GM21825 (cell line): ENCODE measurements around the gene MAEA.
A peak's percentile ranks its signal among the peaks of the same experiment; 100 is the strongest.

Source experiments
- ATAC-seq: cut with Tn5 transposase; IDR thresholded peaks from one replicate; pipeline ENCODE4 v1.9.1; 2021; ENCODE audit warnings: mild to moderate bottlenecking, moderate library complexity; ENCODE audit not compliant: unreplicated experiment

Gene MAEA

DNA sequence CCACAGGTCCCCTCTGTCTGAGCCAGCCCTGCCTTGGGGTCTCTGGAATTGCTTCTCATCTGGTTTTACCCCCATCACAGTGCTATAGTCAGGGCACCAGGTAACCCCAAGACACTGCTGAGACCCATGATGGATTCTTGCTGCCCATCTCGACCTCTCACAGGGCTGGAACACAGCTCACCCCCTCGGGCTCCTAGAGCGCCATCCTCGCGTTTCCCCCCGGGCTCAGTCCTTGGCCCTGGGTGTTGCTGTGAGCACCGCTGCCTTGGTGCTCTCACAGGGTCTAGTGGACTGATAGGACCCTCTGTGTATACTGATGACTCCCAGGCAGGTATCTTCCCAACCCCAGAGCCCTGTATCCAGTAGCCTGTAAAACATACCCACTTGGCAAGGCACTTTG is 8.8 kb downstream of the MAEA start:
- ATAC-seq, result no peak

DNA sequence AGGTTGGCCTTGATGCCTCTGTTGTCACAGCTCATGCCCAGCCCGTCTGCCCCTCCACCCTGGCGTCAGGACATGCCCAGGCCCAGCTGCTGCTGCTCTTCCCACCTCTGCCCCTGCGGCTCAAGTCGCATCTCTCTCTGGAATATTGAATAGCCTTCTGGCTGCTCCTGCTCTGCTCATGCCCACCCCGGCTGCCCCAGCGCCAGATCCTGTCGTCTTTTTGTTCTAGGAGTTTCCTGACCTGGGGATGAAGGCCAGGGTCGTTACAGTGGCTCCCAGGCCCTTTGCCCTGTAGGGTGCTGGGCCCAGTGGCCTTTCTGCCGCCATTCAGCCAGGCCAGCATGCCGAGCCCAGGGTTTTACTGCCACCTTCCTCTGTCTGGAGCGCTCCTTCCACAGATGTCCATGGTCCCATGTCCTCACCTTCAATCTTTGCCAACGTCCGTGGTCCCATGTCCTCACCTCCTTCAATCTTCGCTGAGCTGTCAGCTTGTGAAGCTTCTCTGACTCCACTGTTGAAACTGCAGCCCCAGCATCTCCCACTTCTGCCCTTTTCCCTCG is 9.7 kb downstream of the MAEA start:
- no peak for ATAC-seq

DNA sequence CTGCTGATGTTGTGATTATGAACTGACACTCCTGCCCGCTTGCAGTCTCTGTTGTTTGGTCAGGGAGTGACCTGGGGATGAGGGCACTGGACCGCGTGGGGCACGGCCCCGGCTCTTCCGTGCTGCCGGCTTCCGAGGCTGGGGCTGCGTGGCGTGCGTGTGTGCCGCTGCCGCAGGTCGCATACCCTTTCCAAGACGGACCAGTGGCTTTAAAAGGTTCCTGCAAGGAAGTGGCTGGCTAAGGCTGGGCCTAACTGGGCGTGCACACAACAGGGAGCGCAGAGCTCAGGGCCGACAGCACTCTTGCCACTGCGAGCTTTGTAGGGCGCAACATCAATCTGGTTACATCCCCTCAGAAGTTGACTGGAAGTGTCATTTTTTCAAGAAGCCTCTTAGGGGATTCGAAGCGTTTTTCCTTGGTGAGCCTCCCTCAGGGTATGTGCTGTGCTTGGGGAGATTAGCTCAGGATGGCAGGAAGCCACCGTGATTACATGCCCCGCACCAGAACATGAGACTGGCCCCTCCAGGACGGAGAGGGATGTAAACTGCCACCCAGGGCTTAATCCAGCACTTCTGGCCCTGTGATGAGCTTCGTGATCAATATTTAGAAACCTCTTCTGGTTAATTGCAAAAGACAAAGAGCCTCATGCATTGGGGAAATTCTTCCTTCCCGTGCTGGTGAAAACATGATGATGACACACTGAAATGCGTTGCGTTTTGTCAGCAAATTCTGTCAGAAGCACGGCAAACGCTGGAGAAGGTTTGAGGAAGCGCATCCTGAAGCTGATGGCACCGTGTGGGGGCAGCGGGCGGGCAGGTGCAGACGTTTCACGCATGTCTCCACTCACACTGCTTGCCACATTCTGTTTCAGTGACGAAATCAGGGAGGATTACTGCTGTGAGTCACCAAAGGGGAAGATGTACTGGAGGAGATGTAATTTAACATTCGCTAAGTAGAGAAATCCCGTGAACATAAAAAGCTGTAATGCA is 11.1 kb downstream of the MAEA start:
- ATAC-seq, result no peak

DNA sequence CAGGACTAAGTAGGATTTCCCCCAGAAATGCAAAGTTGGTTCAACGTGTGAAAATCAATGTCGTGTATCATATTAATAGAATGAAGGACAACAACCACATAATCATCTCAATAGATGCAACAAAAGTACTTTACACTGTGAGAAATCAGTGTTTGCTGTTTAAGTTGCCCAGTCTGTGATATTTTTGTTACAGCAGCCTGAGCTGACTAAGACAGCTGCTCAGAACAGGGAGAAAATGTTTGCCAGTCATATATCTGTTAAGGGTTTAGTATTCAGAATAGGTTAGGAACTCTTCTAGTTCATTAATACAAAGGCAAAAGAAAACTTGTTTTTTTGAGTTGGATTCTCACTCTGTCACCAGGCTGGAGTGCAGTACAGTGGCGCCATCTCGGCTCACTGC is 12.5 kb downstream of the MAEA start:
- ATAC-seq, result no peak

DNA sequence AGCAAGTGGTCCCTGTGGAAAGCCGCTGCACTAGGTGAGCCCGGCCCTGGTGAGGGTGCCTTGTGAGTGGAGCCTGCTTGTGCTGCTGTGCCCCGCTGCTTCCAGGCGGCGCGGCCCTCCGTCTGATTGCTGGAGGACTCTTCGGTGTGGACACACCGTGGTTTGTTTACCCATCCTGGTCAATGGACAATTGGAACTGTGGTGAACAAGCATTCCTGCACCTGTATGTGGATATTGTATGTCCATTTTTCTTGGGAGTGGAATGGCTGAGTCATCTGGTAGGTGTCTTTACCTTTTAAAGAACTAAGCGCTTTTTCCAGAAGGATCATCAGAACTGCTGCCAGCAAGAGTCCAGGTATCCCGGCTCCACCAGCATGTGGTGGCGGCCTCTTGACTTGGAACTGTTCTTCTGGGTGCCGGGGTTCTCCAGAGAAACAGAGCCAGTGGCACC is 15.6 kb downstream of the MAEA start:
- no peak for ATAC-seq

DNA sequence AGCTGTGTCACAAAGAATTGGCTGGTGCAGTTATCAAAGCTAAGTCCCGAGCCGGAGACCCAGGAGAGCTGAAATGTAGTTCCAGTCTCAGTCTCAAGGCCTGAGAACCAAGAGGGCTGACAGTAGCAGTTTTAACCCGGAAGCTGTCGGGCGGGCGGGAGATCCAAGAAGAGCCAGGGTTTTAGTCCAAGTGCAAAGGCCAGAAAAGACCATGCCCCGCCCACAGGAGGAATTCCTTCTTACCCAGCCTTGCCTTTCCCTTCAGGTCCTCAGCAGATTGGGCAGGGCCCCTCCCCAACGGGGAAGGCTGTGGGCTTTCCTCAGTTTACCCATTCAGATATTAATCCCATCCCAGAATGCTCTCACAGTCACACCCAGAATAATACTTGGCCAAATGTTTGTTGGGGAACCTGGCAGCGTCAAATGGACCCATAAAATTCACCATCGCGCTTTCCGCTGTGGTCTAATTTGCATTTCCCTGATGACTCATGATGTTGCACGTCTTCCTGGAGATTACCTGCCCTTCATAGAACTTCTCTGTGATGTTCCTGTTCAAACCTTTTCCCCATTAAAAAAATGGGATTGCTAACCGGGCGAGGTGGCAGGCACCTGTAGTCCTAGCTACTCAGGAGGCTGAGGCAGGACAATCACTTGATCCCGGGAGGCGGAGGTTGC is 16.2 kb downstream of the MAEA start:
- ATAC-seq, result no peak

DNA sequence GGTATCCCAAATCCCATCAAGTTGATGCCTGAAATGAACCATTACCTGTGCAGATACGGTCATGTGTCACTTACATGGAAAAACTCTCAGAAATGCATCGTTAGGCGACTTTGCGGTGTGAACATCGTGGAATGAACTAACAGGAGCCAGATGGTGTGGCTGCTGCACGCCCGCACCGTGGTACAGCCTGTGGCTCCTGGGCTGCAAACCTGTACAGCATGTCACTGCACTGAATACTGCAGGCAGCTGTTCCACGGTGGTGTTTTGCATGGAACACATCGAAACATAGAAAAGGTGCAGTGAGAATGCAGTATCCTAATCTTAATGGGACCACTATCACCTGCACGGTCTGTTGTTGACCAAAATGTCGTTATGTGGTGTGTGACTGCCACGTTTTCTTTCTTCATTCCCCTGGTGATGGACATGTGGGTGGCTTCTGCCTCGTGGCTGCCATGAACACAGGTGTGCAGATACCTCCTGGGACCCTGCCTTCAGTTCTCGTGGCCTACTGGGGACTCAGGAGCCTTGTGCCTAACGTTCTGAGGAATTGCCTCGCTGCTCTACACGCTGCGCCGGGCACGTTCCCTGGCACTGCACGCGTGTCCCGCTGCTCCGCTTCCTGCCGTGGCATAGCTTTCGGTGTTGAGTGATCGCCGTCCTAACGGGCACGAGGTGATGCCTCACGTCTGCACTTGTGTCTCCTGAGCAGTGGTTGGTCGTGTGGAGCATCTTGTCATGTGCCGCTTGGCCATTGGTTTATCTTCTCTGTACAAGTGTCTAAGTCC is 18.5 kb downstream of the MAEA start:
- no peak for ATAC-seq

DNA sequence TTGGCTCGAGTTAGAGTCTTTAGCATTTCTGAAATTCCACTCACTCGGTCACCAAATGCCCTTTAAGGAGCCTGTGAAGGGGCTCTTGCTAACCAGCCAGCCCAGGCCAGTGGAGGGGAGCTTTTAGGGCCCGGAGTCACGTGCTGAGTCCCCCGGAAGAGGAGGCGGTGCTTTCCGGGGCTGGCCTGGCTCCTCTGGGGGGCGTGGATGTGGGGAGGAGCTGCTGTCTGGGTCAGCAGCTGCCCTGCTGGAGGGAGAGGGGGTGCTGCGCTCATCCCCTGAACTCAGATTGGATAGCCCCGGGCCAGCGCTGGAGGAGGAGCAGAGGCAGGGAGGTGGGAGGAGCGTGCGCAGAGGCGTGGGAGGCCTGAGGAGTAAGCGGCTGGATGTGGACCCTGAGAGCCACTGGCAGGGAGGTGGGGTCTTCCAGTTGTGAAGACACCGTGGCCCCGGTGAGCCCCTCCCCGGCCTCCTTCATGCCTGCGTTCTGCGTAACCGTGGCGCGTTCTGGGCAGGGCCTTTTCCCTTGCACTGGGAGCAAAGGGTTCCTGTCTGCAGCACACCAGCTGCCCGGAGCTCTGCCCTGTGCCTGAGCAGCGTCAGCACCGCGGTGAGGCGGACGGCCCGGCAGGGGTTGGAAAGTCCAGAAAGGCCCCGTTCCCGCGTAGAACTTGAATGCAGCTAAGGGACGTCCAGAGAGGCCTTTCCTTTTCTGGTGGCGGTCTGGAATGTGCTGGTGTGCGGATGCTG is 19.7 kb downstream of the MAEA start:
- ATAC-seq, result peak; percentile 86

DNA sequence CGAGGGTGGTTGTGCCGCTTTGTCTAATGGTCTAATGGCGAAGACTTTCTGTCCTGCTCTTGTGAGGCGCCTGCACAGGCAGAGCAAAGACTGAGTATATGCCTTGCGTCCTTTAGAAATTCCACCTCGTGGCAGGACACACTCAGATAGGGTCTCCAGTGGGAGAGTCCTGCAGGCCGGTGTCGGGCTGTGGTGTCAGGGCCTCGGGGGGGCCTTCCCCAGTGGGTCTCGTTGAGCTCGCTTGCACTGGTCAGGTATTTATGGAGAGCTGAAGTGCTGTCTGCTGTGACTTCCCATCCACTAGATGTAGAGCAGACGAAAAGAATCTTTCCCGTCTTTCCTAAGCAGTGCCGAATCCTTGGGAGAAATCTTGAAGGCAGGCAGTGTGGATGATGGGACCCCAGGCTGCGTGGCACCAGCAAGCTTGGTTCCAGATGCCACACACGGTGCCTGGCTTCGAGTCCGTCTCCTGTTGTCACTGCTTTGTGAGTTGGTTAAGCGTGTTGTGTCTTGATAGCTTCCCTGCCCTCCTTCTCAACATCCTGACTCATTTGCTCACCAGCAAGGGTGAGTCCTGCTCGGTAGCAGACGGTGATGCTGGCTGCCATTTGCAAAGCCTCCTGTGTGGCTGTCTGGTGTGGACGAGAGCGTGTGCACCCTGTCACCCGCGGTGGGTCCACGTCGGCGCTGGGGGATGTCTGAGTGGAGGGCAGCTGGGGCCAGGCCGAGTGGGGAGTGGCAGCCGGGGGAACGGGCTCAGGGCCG is 20.5 kb downstream of the MAEA start:
- no peak for ATAC-seq

DNA sequence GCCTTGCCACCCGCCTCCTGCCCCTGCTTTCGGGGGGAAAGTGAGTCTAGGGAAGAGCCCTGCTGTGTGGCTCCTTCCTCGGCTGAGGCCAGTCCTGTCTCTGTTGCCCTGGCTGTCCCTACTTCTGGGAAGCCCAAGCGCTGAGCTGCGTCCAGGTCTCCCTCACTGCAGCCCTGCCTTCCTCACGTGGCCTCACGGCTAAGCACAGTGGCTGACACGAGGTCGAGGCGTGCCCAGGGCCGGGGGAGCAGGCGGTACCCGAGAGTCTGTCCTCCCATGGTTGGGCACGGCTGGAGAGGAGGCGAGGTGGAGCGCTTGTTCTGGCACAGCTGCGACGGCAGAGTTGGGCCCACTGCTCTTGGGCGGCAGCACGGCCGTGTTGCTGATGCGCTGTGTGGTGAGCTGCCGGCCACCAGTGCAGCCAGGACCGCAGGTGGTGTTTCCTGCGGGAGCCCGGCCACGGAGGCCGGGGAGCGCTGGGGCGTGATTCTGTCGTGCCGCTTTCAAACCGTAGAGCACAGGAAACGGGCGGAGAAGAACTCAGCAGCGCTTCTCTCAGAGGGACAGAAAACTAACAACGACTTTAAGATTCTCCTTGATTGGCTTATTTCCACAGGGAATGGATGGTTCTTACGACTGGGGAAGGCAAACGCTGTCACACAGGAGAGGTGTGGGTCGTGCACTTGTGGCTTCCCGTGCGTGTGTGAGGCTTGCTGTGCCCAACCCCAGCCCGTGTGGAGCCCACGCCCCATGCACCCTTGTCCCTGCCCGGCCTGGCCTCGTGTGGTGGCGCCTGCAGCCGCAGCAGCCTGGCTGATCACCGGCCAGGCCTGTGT is 21.3 kb downstream of the MAEA start:
- ATAC-seq, result no peak

DNA sequence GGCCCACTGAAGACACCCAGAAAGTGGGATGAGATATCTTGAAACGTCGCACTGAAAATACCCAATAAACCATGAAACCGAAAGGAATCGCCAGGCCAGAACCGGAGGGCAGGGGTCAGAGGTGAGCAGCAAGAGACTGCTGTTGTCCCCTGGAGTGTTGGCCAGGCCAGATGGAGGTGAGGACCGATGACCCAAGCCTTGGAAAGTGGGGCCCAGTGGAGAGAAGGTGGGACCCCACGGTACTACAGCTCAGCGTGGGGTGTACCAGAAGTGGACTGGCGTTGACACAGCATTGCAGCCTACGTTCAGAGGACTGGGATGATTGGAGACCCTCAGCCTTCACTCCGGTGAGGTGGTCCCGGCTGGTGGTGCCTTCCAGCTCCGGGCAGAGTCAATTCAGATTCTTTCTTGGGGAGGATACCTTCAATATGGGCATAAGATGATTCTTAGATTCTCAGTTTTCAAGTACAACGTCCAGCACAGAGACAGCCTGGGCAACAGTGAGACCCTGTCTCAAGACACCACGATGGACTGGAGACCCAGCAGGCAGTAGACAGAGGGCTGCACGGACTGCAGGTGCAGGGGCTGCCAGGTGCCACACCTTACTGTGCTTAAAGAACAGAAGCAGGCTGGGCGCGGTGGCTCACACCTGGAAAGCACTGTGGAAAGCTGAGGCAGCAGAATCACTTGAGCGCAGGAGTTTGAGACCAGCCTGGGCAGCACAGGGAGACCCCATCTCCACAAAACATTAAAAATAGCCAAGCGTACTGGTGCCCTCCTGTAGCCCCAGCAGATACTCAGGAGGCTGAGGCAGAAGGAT is 23.3 kb downstream of the MAEA start:
- no peak for ATAC-seq

DNA sequence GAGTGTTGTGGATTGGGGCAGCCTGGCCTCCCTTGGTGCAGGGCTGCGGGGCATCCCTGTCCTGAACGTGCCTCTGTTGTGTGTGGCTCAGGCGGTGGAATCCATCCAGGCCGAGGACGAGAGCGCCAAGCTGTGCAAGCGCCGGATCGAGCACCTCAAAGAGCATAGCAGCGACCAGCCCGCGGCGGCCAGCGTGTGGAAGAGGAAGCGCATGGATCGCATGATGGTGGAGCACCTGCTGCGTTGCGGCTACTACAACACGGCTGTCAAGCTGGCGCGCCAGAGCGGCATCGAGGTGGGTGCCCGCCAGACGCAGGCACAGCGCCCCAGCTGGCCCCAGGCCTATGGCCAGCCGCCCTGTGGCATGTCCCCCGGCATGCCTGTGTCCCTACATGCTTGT is 25.6 kb downstream of the MAEA start:
- no peak for ATAC-seq

DNA sequence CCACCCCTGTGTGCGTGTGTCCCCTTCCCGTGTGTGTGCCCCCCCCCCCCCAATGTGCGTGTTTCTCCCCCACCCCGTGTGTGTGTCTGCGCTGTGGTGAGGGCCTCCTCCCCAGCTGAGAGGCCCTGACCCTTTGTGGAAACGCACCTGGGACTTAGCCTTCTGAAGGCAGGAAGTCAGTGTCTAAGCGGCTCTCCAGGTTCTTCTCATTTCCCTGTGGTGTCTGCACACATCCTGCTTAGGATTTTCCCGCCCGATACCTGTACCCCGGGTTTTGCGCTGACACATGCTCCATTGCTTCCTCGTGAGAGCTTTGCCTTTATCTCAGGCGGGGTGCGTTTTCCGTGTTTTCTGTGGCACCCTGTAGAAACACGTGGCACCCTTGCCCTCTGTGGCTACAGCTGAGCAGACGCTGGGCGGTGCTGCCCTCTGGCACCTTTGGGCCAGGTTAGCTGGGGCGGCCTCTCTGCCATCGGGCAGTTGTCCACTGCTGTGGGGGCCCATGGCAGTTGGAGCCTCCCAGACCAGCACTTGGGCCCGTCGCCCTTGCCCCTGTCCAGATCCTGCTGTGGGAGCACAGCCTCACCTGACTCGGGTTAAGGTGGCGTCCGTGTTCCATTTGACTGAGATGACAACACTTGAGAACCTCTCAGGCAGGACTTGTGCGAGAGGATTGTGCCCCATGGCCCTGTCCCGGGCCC is 26.3 kb downstream of the MAEA start:
- no peak for ATAC-seq

DNA sequence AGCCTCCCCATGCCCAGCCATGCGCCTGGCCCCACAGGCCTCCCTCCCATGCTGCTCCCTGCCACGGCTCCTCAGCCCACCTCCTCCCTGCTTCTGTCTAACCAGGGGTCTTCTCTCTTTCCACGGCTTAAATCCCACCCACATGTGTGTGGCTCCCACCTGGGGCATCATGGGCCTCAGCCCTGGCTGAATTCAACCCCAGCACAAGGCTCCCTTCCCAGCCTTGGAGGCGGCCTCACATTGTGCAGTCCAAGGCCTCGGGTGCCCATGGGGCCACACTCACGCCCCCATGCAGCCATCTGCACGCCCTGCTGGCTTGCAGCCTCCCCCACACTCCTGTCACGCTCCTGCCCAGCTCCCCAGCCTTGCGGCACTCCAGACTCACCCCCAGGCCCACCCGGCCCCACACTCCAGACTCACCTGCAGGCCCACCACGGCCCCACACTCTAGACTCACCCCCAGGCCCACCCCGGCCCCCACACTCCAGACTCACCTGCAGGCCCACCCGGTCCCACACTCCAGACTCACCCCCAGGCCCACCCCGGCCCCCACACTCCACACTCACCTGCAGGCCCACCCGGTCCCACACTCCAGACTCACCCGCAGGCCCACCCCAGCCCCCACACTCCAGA is 27.0 kb downstream of the MAEA start:
- no peak for ATAC-seq

DNA sequence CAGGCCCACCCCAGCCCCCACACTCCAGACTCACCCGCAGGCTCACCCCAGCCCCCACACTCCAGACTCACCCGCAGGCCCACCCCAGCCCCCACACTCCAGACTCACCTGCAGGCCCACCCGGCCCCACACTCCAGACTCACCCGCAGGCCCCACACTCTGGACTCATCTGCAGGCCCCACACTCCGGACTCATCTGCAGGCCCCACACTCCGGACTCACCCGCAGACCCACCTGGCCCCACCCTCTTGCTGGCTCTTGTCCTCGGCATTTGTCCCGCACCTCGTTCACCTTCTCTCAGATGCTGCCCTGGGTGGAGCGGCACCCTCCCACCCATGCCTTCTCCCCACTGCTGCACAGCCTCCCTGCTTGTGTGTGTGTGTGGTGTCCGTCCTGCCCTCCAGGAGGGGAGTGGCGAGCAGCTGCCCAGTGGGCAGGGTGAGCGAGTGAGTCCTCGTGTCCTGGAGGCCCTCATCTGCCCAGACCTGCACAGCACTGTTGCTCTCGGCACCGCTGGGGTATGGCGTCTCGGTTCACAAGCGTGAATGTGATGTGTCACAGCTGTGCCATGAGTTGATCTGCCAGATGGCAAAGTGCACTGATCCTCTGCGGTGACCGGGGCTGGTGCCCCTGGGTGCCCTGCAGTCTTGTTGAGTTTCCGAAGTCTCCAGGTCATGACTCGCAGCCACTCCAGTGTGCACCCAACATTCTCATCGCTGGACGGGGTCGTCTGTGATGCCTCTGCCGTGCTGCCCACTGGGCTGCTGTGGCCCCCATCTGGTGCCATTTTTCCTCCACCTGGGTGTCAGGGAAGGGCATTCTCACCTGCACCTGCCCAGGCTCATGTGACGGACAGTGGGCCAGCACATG is 27.7 kb downstream of the MAEA start:
- ATAC-seq, result no peak

DNA sequence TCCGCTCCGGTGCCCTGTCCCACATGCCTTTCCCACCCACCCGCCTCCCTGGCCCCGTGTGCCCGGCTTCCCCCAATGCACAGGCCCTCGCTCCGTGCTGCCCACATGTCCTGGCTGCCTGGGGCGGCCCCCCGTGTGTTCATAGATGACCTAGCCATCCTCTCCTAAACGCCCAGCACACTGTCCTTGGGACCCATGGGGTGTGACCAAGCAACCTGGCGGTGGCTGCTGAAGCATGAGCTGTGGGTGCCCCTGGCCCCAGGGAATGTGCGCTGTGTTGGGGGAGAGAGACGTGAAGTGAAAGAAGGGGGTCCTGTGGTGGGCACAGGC is 28.3 kb downstream of the MAEA start:
- ATAC-seq, result no peak
